Trophoblast cell (in vitro differentiated cells and primary cell): ENCODE measurements around the gene CORO2A.
"Not testable (repeated sequence)": the region's sequence is repeated elsewhere in the genome, so short reads cannot be mapped to it uniquely, and the experiment has no call there.

Source experiments
- DNase-seq, 2 donors: peaks; one replicate each; pipeline ENCODE4 v3.0.0-alpha.2; 2016
- H2AFZ ChIP-seq: 2 replicates; pipeline ENCODE4 v1.6.1; 2013; ENCODE audit warnings: low read length, moderate library complexity, mild to moderate bottlenecking; ENCODE audit not compliant: insufficient read depth, poor library complexity
- H2AK5ac ChIP-seq: 2 replicates; pipeline ENCODE4 v1.6.1; 2013; ENCODE audit warnings: mild to moderate bottlenecking, low read length
- H2BK120ac ChIP-seq: 2 replicates; pipeline ENCODE4 v1.6.1; 2013; ENCODE audit warnings: low read length, mild to moderate bottlenecking, moderate library complexity; ENCODE audit not compliant: insufficient read depth, poor library complexity
- H2BK12ac ChIP-seq: 2 replicates; pipeline ENCODE4 v1.6.1; 2013; ENCODE audit warnings: mild to moderate bottlenecking, low read length, moderate library complexity
- H2BK5ac ChIP-seq: 2 replicates; pipeline ENCODE4 v1.6.1; 2013; ENCODE audit warnings: low read length, low read depth, moderate library complexity, mild to moderate bottlenecking; ENCODE audit not compliant: poor library complexity
- H3K14ac ChIP-seq: 2 replicates; pipeline ENCODE4 v1.6.1; 2013; ENCODE audit warnings: mild to moderate bottlenecking, low read length
- H3K18ac ChIP-seq: 2 replicates; pipeline ENCODE4 v1.6.1; 2013; ENCODE audit warnings: mild to moderate bottlenecking, low read length
- H3K23ac ChIP-seq: 2 replicates; pipeline ENCODE4 v1.6.1; 2013; ENCODE audit warnings: low read length
- H3K27ac ChIP-seq: 2 replicates; pipeline ENCODE4 v1.5.1; 2013; ENCODE audit warnings: low read depth, mild to moderate bottlenecking, inconsistent platforms, low read length, moderate library complexity
- H3K27me3 ChIP-seq: 2 replicates; pipeline ENCODE4 v1.6.1; 2013; ENCODE audit warnings: inconsistent platforms, mild to moderate bottlenecking, low read length, moderate library complexity; ENCODE audit not compliant: insufficient read depth
- H3K36me3 ChIP-seq, 2 experiments: 1 replicate in 1 of 2; 2 replicates in 1 of 2; pipeline ENCODE4 v1.6.1; 2013; ENCODE audit warnings: low read length in 2 of 2, mild to moderate bottlenecking in 2 of 2, moderate library complexity in 1 of 2; ENCODE audit not compliant: insufficient read depth in 2 of 2, control insufficient read depth in 1 of 2
- H3K4ac ChIP-seq: 2 replicates; pipeline ENCODE4 v1.6.1; 2013; ENCODE audit warnings: low read depth, mild to moderate bottlenecking, low read length, moderate library complexity
- H3K4me1 ChIP-seq, 2 experiments: 1 replicate in 1 of 2; 2 replicates in 1 of 2; pipeline ENCODE4 v1.6.1; 2013; ENCODE audit warnings: low read length in 2 of 2, mild to moderate bottlenecking in 2 of 2, moderate library complexity in 1 of 2; ENCODE audit not compliant: insufficient read depth in 2 of 2, control insufficient read depth in 1 of 2
- H3K4me2 ChIP-seq: 2 replicates; pipeline ENCODE4 v1.6.1; 2013; ENCODE audit warnings: inconsistent platforms, mild to moderate bottlenecking, low read length, moderate library complexity
- H3K4me3 ChIP-seq: 2 replicates; pipeline ENCODE4 v1.5.1; 2013; ENCODE audit warnings: mild to moderate bottlenecking, low read depth, low read length, inconsistent platforms
- H3K79me1 ChIP-seq: one replicate; pipeline ENCODE4 v1.6.1; 2013; ENCODE audit warnings: low read length
- H3K79me2 ChIP-seq: 2 replicates; pipeline ENCODE4 v1.6.1; 2013; ENCODE audit warnings: low read length, mild to moderate bottlenecking; ENCODE audit not compliant: control insufficient read depth, insufficient read depth, poor library complexity
- H3K9ac ChIP-seq: 2 replicates; pipeline ENCODE4 v1.6.1; 2013; ENCODE audit warnings: mild to moderate bottlenecking, low read length
- H3K9me3 ChIP-seq: 2 replicates; pipeline ENCODE4 v1.6.1; 2013; ENCODE audit warnings: low read depth, mild to moderate bottlenecking, control low read depth, inconsistent platforms, low read length; ENCODE audit not compliant: insufficient read depth
- H4K12ac ChIP-seq: 2 replicates; pipeline ENCODE4 v1.6.1; 2013; ENCODE audit warnings: low read depth, mild to moderate bottlenecking, low read length, moderate library complexity
- H4K8ac ChIP-seq: 2 replicates; pipeline ENCODE4 v1.6.1; 2013; ENCODE audit warnings: low read depth, mild to moderate bottlenecking, low read length, moderate library complexity
- H4K91ac ChIP-seq: one replicate; pipeline ENCODE4 v1.6.1; 2013; ENCODE audit warnings: low read depth, mild to moderate bottlenecking, low read length, moderate library complexity
- WGBS: extraction: QIAGEN DNeasy Blood & Tissue Kit; methylation state at CpG from one replicate; pipeline ENCODE4 v1.1.7; 2013; ENCODE audit warnings: missing lambda C conversion rate; ENCODE audit not compliant: insufficient read length, insufficient coverage; ENCODE audit errors: extremely low coverage; 5-methylcytosine and 5-hydroxymethylcytosine counted together

CORO2A gene

GRCh38 chr9:98175762-98176161 lies 16.7 kb downstream of the CORO2A start:
- Histone ChIP-seq H3K9ac (no peak overlapping the region), H3K27ac (no peak overlapping the region), H2AFZ (no peak overlapping the region), H2BK5ac (no peak overlapping the region), H3K4me2 (no peak overlapping the region), H3K14ac (peak overlapping the region; percentile 62), H3K27me3 (no peaks in the 10 kb centered on the region), H3K79me2 (peaks cover 14% of the 10 kb centered on the region), H4K8ac (no peak overlapping the region), H3K4me1 (peaks cover 33% of the 10 kb centered on the region in 2 experiments), H3K4me3 (no peak overlapping the region), H3K4ac (peak overlapping the region; percentile 66), H3K23ac (no peak overlapping the region), H3K36me3 (no peaks in the 10 kb centered on the region), H4K12ac (no peak overlapping the region), H2BK120ac (no peak overlapping the region), H3K79me1 (peaks cover 8% of the 10 kb centered on the region), H2AK5ac (no peak overlapping the region), H3K9me3 (no peaks in the 10 kb centered on the region), H2BK12ac (no peak overlapping the region), H4K91ac (no peak overlapping the region), H3K18ac (peak overlapping the region; percentile 79)
- DNase-seq: no peak
- WGBS: no CpG with 5 or more reads among the region's 3 CpGs

DNA sequence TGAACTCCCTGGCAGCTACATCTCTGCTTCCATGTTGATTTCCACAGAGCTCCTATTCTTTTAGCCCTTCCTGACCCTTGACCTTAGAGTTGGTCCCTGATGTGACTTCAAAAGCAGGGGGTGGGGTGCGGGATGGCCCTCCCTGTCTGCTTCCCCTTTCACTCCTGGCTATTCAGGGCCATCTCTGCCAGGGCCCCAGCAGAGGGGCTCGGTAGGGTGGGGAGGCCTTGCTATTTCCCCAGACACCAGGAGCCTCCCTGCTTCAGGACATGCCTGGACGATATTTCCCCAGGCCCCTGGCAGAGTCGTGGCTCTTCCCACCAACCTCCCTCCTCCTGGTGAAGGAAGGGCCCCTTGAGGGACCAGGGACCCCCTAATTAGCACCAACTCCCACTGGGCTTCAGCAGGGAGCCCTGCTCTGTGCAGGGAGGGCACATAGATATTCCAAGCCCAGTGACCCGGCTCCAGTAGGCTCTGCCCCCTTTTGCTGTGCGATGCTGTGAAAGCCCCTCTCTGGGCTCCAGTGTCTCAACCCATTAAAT lies 17.3 kb downstream of the CORO2A start:
- H2AFZ ChIP-seq: no peak overlapping the region
- no peaks in the 10 kb centered on the region for H3K36me3 ChIP-seq
- H3K4me3 ChIP-seq: no peak overlapping the region
- peaks cover 33 to 34% of the 10 kb centered on the region in 2 experiments for H3K4me1 ChIP-seq
- H4K8ac ChIP-seq: peak overlapping the region; percentile 59
- H3K27ac ChIP-seq: peak overlapping the region; percentile 27
- H3K9me3 ChIP-seq: no peaks in the 10 kb centered on the region
- peaks cover 16% of the 10 kb centered on the region for H3K79me2 ChIP-seq
- peak overlapping the region; percentile 81 for H2AK5ac ChIP-seq
- no peak overlapping the region for H3K9ac ChIP-seq
- no peak overlapping the region for H3K4me2 ChIP-seq
- peak overlapping the region; percentile 41 for H2BK5ac ChIP-seq
- peak overlapping the region; percentile 64 for H4K91ac ChIP-seq
- peak overlapping the region; percentile 47 for H4K12ac ChIP-seq
- H2BK12ac ChIP-seq: peak overlapping the region; percentile 34
- peak overlapping the region; percentile 49 for H2BK120ac ChIP-seq
- peaks cover 8% of the 10 kb centered on the region for H3K79me1 ChIP-seq
- no peak overlapping the region for H3K23ac ChIP-seq
- H3K18ac ChIP-seq: peak overlapping the region; percentile 79
- peak overlapping the region; percentile 62 for H3K14ac ChIP-seq
- WGBS: no CpG with 5 or more reads among the region's 6 CpGs
- H3K4ac ChIP-seq: peak overlapping the region; percentile 66
- no peak for DNase-seq
- no peaks in the 10 kb centered on the region for H3K27me3 ChIP-seq

- no CpG with 5 or more reads among the region's 5 CpGs for WGBS
- not testable (repeated sequence) for H3K4me2 ChIP-seq, H3K18ac ChIP-seq, H4K12ac ChIP-seq, H2AK5ac ChIP-seq, H3K27me3 ChIP-seq, H2BK12ac ChIP-seq, H3K4me3 ChIP-seq, H3K36me3 ChIP-seq, H2AFZ ChIP-seq, H2BK120ac ChIP-seq, H3K9ac ChIP-seq, H3K79me1 ChIP-seq, DNase-seq, H3K14ac ChIP-seq, H2BK5ac ChIP-seq, H4K91ac ChIP-seq, H4K8ac ChIP-seq, H3K23ac ChIP-seq, H3K9me3 ChIP-seq, H3K27ac ChIP-seq
- Histone ChIP-seq H3K79me2 (peaks cover 17% of the 10 kb centered on the region), H3K4ac (peak overlapping the region; percentile 39), H3K4me1 (peaks cover 33 to 35% of the 10 kb centered on the region in 2 experiments)
These were observed 17.9 kb downstream of the CORO2A start for GRCh38 chr9:98174502-98174918.

DNA sequence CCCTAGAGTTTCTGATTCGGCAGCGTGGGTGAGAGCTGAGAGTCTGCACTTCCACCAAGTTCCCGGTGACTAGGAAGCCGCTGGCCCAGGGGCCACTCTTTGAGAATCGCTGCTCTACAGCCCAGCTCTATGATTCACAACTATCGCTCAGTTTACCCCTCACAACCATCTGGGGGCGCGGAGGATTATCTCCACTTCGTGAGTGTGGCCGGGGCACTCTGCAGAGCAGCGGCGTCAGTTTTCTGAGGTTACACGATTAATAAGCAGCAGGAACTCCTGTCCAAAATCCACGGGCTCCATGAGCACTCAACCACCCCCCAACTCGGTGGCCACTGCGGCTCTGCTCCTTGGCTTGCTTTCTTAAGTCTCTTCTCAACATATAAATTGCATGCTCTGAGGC lies 19.3 kb downstream of the CORO2A start:
- WGBS: no CpG with 5 or more reads among the region's 16 CpGs
- no peak overlapping the region for H3K4me3 ChIP-seq
- H3K23ac ChIP-seq: no peak overlapping the region

More for the DNA sequence above, 19.3 kb downstream of the CORO2A start:
- H2BK12ac ChIP-seq: no peak overlapping the region
- H4K12ac ChIP-seq: no peak overlapping the region
- no peaks in the 10 kb centered on the region for H3K9me3 ChIP-seq
- peaks cover 10% of the 10 kb centered on the region for H3K79me1 ChIP-seq
- no peaks in the 10 kb centered on the region for H3K36me3 ChIP-seq
- H4K8ac ChIP-seq: no peak overlapping the region
- no peak overlapping the region for H2AK5ac ChIP-seq
- H3K4me2 ChIP-seq: no peak overlapping the region
- H2BK5ac ChIP-seq: no peak overlapping the region
- peaks cover 17% of the 10 kb centered on the region for H3K79me2 ChIP-seq
- no peak overlapping the region for H3K27ac ChIP-seq
- H3K4me1 ChIP-seq: peaks cover 37 to 43% of the 10 kb centered on the region in 2 experiments
- no peaks in the 10 kb centered on the region for H3K27me3 ChIP-seq
- no peak overlapping the region for H3K9ac ChIP-seq
- H3K14ac ChIP-seq: no peak overlapping the region
- no peak for DNase-seq
- H2BK120ac ChIP-seq: no peak overlapping the region
- H2AFZ ChIP-seq: no peak overlapping the region
- H3K18ac ChIP-seq: no peak overlapping the region
- no peak overlapping the region for H4K91ac ChIP-seq
- H3K4ac ChIP-seq: peak overlapping the region; percentile 13
